ENCODE data around the gene SMARCA4.
"Not testable (repeated sequence)": the region's sequence is repeated elsewhere in the genome, so short reads cannot be mapped to it uniquely, and the experiment has no call there.

Gene SMARCA4

GRCh38 chr19:11078893-11079292 is 118.1 kb downstream of the SMARCA4 start:
- no peak for DNase-seq

- no peak for DNase-seq
Observed at GRCh38 chr19:11079999-11080398, 119.2 kb downstream of the SMARCA4 start.

DNA sequence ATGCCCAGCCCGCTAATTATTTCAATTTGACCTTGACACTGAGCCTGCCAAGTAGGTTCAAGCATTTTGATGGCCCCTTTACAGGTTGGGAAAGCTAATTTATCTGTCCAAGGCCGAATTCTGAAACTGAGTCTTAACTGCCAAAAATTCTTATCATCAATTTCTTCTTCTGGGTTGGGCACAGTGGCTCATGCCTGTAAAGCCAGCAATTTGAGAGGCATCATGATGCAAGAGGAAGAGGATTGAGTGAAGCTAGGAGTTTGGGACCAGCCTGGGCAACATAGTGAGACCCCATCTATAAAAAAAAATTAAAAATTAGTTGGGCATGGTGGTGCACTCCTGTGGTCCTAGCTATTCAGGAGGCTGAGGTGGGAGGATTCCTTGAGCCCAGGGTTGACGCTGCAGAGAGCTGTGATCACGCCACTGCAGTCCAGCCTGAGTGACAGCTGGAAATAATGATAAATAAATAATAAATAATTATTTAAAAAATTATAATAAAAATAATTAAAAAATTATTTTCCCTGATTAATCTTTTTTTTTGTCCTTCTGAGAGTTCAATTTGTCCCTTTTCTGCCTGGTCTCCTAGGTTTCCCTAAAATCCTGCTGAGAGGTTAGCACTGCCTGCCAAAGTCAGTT is 127.2 kb downstream of the SMARCA4 start:
- DNase-seq = no peak

DNA sequence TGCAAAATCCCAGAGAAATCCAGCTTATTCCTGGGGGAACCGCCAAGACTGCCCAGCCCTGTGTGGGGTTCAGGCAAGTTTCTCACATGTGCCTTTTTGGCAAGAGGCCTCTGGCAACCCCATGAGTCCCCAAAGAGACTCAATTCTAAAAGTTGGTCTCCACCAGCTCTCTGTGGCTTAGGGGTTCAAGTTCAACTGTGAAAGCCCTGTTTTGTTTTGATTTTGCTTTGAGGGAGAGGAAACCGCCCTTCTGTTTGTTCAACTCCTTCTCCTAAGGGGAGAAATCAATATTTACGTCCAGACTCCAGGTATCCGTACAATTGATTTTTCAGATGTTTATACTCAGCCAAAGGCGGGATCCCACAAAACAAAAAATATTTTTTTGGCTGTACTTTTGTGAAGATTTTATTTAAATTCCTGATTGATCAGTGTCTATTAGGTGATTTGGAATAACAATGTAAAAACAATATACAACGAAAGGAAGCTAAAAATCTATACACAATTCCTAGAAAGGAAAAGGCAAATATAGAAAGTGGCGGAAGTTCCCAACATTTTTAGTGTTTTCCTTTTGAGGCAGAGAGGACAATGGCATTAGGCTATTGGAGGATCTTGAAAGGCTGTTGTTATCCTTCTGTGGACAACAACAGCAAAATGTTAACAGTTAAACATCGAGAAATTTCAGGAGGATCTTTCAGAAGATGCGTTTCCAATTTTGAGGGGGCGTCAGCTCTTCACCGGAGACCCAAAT is 127.8 kb downstream of the SMARCA4 start:
- DNase-seq = no peak

GRCh38 chr19:11089254-11090013 is 128.6 kb downstream of the SMARCA4 start, which contains the start of gene LDLR:
Gene LDLR, plus strand, starts transcription at chr19:11089463. Its CDS starts 86 bp downstream, at chr19:11089549.
- DNase-seq = peak; percentile 83

DNA sequence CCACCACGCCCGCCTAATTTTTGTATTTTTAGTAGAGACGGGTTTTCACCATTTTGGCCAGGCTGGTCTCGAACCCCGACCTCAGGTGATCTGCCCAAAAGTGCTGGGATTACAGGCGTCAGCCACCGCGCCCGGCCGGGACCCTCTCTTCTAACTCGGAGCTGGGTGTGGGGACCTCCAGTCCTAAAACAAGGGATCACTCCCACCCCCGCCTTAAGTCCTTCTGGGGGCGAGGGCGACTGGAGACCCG is 129.1 kb downstream of the SMARCA4 start:
- DNase-seq = not testable (repeated sequence)

GRCh38 chr19:11090264-11090996 is 129.6 kb downstream of the SMARCA4 start:
- DNase-seq = peak; percentile 98

GRCh38 chr19:11090997-11091702 is 130.3 kb downstream of the SMARCA4 start:
- DNase-seq = no peak

- DNase-seq = peak; percentile 65
Observed at GRCh38 chr19:11091703-11092153, 130.9 kb downstream of the SMARCA4 start.

DNA sequence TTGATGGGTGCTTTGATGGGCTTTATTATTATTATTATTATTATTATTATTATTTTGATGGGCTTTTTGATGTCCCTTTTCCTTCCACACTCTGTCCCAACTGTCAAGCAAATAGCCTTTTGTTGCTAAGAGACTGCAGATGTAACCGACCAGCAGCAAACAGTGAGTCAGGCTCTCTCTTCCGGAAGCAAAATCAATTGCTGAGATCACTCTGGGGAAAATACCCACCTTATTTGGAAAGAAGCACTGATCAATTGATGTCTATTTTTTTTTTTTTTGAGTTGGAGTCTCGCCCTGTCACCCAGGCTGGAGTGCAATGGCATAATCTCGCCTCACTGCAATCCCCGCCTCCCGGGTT is 131.3 kb downstream of the SMARCA4 start:
- peak; percentile 54 for DNase-seq

DNA sequence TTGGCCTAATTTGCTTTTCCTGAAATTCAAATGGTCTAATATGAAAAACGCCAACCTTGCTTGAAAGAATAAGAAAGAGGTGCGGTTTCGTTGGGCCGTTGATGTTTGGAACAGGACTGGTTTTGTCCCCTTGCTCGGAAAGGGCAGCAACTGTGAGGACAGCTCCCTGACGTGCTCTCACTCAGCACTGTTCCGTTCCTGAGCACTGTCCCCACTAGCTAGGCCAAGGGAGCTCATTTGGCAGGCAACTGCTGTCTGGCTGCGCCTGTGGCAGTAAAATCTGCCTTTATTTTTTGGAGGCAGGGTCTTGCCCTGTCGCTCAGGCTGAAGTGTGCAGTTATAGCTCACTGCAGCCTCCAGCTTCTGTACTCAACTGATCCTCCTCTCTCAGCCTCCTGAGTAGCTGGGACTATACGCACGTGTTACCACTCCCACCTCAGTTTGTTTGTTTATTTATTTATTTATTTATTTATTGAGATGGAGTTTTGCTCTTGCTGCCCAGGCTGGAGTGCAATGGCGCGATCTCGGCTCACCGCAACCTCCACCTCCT is 132.9 kb downstream of the SMARCA4 start:
- no peak for DNase-seq

DNA sequence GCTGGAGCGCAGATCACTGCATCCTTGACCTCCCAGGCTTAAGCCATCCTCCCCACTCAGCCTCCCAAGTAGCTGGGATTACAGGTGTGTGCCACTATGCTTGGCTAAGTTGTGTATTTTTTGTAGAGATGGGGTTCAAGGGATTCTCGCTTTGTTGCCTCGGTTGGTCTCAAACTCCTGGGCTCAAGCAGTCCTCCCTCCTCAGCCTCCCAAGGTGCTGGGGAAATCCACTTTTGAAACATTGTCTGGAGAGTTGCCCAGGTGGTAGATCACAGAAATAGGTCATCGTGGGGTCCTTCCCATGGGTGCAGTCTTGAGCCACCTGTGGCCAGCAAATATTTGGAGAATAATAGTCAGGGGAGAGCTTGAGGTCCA is 133.7 kb downstream of the SMARCA4 start:
- DNase-seq = no peak

- peak; percentile 40 for DNase-seq
Observed at GRCh38 chr19:11096210-11096841, 135.5 kb downstream of the SMARCA4 start.

- DNase-seq = not testable (repeated sequence)
Observed at GRCh38 chr19:11097367-11097766, 136.5 kb downstream of the SMARCA4 start.

GRCh38 chr19:11098327-11098726 is 137.5 kb downstream of the SMARCA4 start:
- no peak for DNase-seq

- no peak for DNase-seq
Observed at GRCh38 chr19:11098861-11099260, 138.0 kb downstream of the SMARCA4 start.

DNA sequence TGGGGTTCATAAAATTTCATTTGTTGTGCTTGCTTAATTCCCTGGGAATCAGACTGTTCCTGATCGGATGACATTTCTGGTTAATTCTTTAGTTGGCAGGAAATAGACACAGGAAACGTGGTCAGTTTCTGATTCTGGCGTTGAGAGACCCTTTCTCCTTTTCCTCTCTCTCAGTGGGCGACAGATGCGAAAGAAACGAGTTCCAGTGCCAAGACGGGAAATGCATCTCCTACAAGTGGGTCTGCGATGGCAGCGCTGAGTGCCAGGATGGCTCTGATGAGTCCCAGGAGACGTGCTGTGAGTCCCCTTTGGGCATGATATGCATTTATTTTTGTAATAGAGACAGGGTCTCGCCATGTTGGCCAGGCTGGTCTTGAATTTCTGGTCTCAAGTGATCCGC is 139.2 kb downstream of the SMARCA4 start:
- DNase-seq = no peak

DNA sequence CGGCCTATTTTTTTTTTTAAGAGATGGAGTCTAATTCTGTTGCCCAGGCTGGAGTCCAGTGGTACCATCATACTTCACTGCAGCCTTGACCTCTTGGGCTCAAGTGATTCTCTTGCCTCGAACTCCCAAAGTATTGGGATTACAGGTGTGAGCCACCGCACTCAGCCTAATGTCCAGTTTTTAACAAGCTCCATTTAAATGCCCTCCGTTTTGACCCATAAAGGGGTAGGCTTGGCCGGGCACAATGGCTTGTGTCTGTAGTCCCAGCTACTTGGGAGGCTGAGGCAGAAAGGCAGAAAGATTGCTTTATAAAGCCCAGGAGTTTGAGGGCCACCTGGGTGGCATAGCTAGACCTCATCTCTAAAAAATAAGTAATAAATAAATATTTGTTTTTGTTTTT is 140.2 kb downstream of the SMARCA4 start:
- no peak for DNase-seq

- DNase-seq = no peak
Observed at GRCh38 chr19:11102944-11103343, 142.1 kb downstream of the SMARCA4 start.

DNA sequence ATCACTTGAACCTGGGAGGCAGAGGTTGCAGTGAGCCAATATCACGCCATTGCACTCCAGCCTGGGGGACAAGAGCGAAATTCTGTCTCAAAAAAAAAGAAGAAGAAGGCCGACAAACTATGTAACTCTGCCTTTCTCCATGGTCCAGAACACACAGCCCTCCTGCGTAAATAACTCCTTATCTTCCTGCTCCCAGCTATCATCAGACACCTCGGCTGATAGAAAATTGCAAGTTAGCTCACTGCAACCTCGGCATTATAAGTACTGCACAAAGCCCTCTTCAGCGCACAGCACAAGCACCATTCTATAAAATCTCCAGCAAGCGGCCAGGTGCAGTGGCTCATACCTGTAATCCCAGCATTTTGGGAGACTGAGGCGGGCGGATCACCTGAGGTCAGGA is 142.8 kb downstream of the SMARCA4 start:
- not testable (repeated sequence) for DNase-seq

- no peak for DNase-seq
Observed at GRCh38 chr19:11105014-11105636, 144.3 kb downstream of the SMARCA4 start.
